NCI-H2196 treated with DMSO at 0.1 percent for 48 hours (cell line): Measurements from ENCODE around the gene TNFRSF4.

ENCODE experiments used
- DNase-seq: peaks from one replicate; lab custom pipeline; 2025; ENCODE audit not compliant: unreplicated experiment; lab: John Stamatoyannopoulos, UW

The TNFRSF4 gene

DNA sequence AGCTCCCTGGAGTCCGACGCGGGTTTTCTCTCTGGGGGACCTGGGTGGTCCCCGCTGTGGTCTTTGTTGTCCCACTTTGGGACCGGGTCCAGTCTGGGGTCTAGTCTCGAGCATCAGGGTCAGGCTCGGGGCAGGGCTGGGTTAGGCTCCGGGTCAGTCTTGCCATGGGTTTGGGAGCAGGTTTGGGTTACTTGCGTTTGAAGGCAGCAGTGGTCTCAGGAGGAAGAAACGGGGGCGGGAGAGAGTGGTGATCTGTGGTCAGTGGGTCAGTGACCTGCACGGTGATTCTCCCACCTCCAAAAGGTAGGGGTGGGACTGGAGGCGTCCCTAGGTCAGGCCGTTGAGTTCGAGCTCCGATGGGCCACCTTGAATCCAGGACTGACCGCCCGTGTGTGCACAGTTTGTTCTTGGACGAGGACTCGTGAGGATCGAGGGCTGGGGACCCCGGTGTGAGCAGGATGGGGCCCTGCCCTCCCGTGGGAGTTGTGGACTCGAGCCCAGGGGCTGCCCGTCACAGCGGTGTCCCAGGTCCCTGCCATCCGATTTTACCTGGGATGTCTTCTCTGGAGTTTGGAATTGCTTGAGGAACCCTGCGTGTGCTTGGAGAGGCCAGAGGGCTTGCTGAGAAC, 20.3 kb upstream of the TNFRSF4 start:
- DNase-seq: no peak

DNA sequence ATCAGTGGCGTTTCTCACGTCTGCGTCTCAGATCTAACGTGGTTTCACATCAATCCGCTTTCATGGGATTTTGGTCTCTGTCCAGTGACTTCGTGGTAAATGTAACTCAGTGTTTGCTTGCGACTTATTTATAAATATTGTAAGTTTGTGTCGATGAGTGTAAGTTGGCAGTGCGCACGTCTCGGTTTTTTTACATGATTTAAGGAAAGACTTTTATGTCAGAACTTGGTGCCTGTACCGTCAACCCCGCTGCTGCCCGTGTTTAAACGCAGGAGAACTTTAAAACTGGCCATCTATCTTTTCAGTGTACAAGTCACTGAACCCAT, 19.6 kb upstream of the TNFRSF4 start:
- no peak for DNase-seq

DNA sequence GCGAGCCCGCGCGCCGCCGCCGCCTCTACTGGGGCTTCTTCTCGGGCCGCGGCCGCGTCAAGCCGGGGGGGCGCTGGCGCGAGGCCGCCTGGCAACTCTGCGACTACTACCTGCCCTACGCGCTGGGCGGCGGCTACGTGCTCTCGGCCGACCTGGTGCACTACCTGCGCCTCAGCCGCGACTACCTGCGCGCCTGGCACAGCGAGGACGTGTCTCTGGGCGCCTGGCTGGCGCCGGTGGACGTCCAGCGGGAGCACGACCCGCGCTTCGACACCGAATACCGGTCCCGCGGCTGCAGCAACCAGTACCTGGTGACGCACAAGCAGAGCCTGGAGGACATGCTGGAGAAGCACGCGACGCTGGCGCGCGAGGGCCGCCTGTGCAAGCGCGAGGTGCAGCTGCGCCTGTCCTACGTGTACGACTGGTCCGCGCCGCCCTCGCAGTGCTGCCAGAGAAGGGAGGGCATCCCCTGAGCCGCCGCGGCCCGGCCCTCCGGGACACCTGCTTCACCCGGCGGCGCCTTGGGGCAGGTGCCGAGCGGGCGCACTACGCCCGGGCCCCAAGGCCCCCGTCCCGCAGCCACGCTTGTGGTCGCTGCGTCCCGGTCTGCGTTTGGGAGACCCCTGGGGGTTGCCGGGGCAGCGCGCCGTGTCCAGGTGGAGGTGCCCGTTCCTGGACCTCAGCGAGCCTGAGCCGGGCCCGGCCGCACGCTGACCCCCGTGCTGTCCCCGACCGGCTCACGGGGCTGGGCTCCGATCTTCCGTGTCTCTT, 19.0 kb upstream of the TNFRSF4 start:
- DNase-seq: no peak

DNA sequence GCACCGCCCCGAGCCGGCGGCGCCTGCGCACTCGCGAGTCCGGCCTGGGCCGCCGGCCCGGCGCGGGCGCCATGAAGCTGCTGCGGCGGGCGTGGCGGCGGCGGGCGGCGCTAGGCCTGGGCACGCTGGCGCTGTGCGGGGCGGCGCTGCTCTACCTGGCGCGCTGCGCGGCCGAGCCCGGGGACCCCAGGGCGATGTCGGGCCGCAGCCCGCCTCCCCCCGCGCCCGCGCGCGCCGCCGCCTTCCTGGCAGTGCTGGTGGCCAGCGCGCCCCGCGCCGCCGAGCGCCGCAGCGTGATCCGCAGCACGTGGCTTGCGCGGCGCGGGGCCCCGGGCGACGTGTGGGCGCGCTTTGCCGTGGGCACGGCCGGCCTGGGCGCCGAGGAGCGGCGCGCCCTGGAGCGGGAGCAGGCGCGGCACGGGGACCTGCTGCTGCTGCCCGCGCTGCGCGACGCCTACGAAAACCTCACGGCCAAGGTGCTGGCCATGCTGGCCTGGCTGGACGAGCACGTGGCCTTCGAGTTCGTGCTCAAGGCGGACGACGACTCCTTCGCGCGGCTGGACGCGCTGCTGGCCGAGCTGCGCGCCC, 18.3 kb upstream of the TNFRSF4 start, which contains the start of gene B3GALT6:
Gene B3GALT6 (plus strand): TSS at position 30 of the 588 bp plus-strand sequence. CDS start 42 bp downstream, at position 72.
- no peak for DNase-seq

DNA sequence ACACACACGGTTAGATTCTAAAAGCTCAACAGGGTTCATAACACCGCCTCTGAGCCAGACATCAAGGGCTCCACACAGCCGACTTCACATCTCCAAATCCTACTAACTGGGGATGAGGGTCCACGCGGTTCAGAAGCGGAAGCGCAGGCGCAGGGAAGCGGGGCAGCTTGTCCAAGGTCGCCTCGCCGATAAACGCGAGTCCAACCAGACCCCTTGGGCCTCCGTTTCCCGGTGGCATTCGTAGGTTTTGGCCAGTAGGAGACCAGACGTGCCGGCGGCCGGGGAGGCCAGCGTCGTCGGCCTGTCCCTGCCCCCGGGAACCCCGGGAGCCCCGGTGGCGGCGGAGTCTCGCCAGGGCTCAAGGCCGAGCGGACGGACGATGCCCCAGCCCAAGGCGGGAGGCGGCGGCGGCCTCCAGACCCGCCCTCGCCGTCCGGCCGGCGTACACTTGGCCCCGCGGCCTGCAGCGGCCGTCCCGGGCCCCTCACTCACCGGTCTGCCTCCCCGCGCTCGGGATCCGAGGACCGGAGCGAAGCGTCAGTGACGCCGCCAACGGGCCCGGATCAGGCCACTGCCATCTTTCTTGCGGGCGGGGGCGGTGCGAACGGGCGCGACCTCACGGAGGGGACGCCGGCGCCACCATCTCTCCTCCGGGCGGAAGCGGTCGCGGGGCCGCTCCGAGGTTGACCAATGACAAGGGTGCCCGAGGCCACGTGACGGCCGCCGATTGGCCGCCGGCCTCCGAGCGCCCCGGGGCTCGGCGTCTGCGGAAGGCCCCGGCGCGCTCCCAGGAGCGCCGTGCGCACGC, 17.7 kb upstream of the TNFRSF4 start, which contains the start of gene SDF4:
Gene SDF4 (minus strand): TSS at position 602 of the 808 bp plus-strand sequence. CDS start 3,229 bp downstream, outside the sequence.
- peak; percentile 86 for DNase-seq

DNA sequence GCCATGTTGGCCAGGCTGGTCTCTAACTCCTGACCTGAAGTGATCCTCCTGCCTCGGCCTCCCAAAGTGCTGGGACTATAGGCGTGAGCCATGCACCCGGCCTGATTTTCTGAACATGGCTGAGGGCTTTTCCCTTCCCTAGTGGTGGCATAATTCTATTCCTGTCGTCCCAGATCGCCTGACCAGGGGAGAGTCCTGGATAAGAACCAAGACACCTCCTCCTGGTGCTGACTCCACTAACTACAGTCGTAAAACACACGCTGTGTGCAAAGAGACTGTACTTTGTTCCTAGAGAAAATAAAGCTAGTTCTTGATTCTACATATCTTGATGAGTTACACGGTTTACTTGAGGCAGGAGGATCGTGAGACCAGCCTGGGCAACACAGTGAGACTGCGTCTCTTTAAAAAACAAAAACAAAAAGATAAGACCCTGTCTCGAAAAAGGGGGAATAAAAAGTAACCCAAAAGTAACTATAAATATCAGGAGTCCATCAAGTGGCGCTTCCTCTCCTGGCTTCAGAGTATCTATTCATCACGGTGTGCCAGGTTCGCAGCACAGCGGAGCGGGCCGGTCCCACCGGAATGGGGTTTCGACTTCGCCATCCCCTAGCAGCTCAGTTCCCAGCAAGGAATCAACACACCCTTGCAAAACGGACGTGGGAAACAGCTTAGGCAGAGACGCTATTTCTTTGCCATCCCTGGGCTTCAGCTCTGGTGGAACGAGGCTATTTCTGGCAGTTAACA, 16.9 kb upstream of the TNFRSF4 start:
- DNase-seq: no peak

DNA sequence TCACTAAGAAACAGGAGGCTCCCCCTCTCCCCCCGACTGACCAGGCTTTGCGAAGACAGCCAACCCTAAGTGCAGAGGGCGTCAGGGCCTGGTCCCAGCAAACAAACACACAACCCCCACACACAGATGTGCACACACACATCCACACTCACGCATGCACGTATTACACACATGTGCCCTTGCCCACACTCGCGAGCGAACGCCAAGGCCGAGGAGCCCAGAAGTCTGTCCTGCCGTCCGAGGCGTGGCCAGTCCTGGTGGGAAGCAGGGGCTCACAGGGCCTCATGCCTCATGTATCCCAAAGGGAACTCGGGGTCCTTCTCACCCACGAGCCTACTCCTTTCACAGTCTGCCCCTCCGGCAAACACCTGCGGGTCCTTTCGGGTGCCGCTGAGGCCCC, 15.8 kb upstream of the TNFRSF4 start:
- DNase-seq: no peak

DNA sequence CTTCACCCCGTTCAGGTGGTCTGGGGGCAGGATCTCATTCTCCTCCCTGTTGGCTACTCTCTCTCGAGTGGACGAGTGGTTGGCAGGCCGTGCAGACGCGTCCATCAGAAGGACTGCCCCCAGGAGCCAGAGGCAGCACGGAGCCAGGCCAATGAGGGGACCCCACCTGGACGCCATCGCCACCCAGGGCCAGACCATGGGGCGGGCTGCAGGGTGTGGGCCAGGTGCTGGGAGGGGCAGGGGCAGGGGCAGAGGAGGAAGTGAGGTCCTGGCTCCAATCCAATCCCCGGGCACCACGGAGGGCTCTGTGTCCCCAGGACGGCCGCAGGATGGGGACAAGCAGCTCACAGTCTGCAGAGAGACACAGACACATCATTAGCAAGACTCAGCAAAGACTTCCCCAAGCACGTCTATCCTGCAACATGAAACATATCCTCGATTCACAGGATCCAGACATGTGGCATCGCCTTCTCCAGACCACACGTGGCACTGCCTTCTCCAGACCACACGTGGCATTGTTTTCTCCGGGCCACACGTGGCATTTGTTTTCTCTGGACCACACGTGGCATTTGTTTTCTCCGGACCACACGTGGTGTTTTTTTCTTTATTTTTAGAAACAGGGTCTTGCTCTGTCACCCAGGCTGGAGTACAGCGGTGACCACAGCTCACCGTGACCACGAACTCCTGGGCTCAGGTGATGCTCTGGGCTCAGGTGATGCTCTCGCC, 14.8 kb upstream of the TNFRSF4 start:
- DNase-seq: no peak

DNA sequence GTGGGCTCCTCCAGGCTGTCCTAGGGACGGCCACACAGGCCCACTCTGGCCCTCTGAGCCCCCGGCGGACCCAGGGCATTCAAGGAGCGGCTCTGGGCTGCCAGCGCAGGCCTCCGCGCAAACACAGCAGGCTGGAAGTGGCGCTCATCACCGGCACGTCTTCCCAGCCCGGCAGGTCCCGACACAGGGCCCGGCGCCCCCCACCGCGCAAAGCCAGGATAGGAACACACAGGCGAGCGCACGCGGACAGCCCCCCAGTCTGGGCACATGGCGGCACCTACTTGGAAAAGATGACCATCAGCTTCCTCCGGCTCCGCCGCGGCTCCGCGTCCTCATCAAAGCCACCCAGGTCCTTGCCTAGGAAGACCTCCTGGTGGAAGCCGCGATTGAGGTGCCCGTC, 14.2 kb upstream of the TNFRSF4 start:
- no peak for DNase-seq

DNA sequence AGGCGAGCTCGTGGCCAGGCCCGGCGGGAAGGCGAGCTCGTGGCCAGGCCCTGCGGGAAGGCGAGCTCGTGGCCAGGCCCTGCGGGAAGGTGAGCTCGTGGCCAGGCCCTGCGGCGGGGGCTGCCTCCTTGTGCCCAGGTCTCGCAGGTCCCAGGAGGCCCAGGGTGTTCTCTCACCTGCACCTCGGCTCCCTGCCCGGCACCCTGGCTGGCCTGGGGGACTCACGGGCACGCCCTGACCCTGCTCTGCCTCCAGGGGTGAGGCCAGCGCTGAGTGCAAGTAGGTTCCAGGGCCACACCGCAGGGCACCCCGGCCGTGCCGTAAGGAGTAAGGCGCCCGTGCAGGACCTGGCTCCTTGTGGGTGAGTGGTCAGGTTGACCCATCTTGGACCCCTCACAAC, 13.4 kb upstream of the TNFRSF4 start:
- DNase-seq: no peak

DNA sequence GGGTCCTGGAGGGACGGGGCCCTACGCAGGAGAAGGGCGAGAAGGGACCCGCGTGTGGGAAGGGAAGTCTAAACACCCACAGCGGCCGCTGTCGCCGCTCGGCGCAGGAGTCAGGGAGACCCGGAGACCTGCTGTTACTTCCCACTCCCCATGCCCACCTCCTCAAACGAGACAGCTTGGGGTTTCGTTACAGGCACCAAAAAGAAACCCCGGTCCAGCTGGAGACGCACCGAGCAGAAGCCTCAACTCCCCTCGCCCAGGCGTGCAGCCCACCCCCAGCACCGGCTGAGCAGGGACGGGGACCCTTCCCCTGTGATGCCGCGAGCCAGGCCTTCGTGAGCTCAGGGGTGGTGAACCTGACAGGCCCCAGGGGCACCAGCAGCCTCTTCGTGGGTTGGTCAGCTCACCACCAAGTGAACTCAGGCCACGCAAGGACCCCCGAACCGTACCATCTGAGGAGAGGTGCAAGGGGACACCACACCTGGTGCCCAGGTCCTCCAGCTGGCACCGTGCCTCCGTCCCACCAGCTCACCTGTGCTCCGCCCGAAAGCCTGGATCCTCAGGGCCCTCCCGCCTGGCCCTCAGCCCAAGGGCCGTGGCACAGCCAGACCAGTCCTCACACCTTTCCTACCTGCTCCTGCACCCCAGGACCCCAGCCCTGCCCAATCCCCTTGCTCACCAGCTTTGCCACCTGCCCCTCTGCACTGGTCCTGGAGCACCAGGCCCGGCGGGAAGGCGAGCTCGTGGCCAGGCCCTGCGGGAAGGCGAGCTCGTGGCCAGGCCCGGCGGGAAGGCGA, 12.8 kb upstream of the TNFRSF4 start:
- DNase-seq: no peak

DNA sequence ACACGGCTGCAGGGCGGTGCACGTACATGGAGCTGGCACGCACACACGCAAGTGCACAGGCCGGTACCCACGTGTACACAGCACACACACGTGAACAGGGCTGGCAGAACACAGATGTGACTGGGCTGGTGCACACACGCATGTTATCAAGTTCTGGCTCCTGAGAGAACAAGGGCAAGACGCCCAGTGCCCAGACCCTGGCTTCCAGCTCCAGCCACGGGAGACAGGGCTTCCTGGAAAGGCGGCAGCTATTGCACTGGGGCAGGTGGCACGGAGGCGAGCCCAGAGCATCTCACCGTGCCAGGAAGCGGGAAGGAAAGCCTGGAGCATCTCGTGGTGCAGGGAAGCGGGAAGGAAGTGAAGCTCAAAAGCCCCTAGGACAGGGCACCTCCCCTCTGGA, 12.0 kb upstream of the TNFRSF4 start:
- no peak for DNase-seq

DNA sequence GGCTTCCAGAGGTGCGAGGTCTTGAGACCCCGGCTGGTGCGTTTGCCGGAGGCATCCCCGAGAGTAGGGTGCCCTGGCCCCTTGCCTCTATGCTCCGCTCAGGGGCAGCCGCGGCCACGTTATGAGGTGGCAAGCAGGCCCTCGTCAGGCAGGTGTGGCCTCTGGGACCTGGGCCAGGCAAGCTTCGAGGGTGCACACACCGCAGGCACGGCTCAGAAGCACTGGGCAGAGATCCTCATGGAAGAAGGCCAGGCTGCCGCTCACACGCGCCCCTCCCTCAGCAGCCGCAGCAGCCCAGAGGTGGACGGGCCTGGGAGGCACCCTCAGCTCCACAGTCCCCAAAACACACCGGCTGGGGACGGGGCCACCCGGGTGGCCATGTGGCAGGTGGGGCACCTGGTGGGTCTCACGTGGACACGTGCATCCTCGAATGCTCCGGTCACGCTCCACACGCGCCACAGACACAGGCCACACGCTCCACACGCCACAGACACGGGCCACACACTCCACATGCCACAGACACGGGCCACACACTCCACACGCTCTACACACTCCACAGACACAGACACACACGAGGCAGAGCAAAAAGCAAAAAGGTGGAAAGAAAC, 11.4 kb upstream of the TNFRSF4 start:
- peak; percentile 68 for DNase-seq

DNA sequence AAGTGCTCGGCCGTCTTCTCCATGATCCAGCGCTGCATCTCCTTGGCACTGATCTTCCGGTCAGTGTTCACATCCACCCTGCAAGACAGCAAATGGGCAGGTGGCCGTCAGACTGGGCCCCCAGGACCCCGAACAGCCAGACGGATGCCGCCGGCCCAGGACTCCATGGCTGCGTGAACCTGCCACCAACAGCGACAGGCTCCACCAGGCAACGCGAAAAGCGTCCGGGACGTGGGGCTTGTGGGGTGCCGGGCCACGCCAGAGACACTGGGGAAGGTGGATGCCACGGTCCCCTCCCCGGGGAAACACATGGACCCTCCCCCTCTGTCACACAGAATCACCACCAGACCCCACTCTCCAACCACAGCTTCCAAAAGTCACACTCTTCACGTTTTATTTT, 9.9 kb upstream of the TNFRSF4 start:
- DNase-seq: no peak

DNA sequence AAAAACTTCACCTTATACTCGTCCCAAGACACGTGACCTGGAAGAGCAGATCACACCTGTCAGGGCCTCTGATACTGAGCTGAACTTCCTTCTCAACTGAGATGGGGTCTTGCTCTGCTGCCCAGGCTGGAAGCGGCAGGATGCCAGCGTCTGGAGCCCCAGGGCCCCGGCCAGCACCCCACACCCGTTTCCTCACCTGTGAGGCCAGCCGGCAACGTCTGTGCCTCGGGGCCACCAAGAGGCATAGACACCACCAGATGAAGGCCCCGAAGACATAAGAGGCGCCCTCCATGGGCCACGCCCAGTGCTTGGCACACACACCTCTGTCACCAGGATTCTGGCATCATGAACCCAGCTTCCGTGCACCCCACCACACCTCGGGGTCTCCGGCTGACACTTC, 9.4 kb upstream of the TNFRSF4 start:
- no peak for DNase-seq

DNA sequence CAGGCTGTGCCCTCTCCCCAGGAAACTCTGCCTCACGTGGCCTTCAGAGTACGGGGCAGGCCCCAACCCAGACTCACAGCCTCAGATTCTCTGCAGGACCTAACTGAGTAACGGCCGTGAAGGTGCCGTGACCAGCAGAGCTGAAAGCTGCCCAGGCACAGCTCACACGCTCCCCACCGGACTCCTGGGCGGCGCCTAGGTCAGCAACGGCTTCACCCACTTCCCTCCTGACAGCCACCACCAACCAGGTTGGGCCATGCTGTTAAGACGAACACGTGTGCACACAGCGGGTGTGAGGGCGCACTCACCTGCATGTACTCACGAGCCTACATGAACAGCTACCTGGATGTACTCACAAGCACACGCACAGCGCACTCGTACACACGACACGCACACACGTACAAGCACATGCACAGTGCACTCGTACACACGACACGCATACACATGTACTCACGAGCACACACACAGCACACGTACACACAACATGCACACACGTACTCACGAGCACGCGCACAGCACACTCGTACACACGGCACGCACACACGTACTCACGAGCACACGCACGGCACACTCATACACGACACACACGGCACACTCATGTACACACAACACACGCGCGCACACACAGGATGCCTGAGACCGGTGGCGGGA, 8.7 kb upstream of the TNFRSF4 start:
- no peak for DNase-seq

DNA sequence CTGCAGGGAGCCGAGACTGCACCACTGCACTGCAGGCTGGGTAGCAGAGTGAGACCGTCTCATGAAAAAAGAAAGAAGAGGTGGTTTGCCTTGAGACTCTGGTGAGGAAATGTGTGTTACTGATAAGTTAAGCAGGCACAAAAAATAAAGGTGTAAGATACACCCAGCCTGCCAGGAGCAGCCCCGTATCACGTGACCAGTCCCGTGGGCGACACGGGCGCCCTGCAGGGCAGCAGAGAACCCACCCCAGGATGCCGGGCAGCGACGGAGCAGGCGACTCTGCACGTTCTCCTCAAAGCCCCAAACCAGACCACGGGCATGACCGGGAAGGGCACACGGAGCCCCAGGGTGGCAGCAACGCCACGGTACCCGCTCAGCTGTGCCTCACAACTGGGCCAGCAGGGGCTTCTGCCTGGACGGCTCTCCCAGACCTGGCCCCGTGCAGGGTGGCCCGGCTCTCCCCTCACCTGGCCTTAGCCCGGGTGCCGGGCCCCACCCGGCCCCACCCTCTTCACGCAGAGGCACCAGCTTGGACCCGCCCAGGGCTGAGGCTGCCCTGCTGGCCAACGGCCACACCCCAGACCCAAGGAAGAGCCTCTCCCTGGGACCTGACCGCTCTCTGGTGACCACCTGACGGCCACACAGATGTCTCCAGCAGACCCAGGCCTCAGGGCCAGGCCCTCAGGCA, 8.1 kb upstream of the TNFRSF4 start:
- DNase-seq: no peak

DNA sequence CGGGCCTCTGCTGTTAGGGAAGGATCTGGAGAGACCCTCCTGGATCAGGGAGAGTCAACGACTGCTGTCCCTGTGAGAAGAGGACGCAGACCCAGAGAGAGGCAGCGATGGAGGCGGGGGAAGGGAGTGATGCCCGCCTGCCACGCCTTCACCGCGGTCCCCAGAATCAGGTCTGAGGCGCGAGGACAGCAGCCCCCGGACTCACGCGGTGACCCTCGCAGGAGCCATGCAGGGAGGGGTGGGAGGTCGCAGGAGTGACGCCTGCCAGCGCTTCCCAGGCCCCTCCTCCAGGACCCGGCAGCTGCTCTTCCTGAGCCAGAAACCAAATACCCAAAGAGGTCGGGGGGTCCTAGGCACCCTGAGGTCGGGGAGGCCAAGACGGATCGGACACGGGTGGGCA, 6.2 kb upstream of the TNFRSF4 start:
- DNase-seq: no peak
